Progenitor cell of endocrine pancreas (in vitro differentiated cells): ENCODE data around the gene TAF10. TPM values are rescaled to one million over a fixed set of nuclear protein-coding genes. Genes with fewer than 3 reads are reported as not detected.

Experiments
- DNase-seq: peaks from one replicate; pipeline ENCODE4 v3.0.0; 2021; ENCODE audit warnings: low spot score; ENCODE audit not compliant: unreplicated experiment
- H3K27ac Mint-ChIP-seq: 2 replicates; pipeline ENCODE4 v1.8.0; 2021; ENCODE audit warnings: mild to moderate bottlenecking, moderate library complexity, mixed read lengths
- H3K27me3 Mint-ChIP-seq: 2 replicates; pipeline ENCODE4 v1.8.0; 2021; ENCODE audit warnings: mixed read lengths
- H3K36me3 Mint-ChIP-seq: 2 replicates; pipeline ENCODE4 v1.8.0; 2022; ENCODE audit warnings: mixed read lengths; ENCODE audit not compliant: insufficient read depth
- H3K4me1 Mint-ChIP-seq: 2 replicates; pipeline ENCODE4 v1.8.0; 2021; ENCODE audit warnings: low read depth, mixed read lengths
- H3K4me3 Mint-ChIP-seq: 2 replicates; pipeline ENCODE4 v1.8.0; 2021; ENCODE audit warnings: low read depth, mild to moderate bottlenecking, moderate library complexity, mixed read lengths
- H3K9me3 Mint-ChIP-seq: 2 replicates; pipeline ENCODE4 v1.8.0; 2021; ENCODE audit warnings: low read depth, mixed read lengths
- total RNA-seq: library from RNA; stranded (reverse); gene quantifications from 2 replicates; pipeline ENCODE4 v1.2.1, GENCODE V29; 2021
- TF ChIP-seq, protein P1 (sequence below): fragments of 200-600 bp; sonication (generic); IDR thresholded peaks from one replicate; pipeline ENCODE4 v1.5.0; 2021; ENCODE audit warnings: antibody characterized with exemption, mild to moderate bottlenecking; ENCODE audit not compliant: unreplicated experiment

Gene TAF10
- total RNA-seq, 1 donor from 2014 or later, result 148 TPM

DNA sequence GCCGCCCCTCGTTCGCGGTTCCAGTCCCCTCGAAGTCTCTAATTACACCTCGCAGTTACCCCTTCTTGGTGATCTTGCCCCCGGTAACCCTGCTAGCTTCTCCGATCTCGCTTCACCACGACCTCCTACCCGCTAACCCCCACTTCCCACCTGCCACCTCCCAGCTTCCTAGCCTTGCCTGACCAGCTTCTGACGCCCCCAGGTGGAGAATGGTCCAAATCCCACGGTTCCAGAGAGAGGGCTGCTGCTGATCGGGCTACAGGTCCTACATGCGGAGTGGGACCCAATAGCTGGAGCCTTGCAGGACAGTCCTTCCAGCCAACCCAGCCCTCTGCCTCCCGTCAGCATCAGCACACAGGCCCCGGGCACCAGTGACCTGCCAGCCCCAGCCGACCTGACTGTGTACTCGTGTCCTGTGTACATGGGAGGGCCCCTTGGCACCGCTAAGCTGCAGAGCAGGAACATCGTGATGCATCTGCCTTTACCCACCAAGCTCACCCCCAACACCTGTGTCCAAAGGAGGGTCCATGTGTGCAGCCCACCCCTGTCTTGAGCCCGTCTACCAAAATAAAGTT, 40.5 kb downstream of the TAF10 start:
- Mint-ChIP-seq H3K27me3 (no peaks in the 10 kb centered on the region), H3K4me3 (no peak overlapping the region), H3K9me3 (no peaks in the 10 kb centered on the region), H3K36me3 (peaks cover 3% of the 10 kb centered on the region), H3K4me1 (no peaks in the 10 kb centered on the region), H3K27ac (no peak overlapping the region)
- TF ChIP-seq, protein P1, sequence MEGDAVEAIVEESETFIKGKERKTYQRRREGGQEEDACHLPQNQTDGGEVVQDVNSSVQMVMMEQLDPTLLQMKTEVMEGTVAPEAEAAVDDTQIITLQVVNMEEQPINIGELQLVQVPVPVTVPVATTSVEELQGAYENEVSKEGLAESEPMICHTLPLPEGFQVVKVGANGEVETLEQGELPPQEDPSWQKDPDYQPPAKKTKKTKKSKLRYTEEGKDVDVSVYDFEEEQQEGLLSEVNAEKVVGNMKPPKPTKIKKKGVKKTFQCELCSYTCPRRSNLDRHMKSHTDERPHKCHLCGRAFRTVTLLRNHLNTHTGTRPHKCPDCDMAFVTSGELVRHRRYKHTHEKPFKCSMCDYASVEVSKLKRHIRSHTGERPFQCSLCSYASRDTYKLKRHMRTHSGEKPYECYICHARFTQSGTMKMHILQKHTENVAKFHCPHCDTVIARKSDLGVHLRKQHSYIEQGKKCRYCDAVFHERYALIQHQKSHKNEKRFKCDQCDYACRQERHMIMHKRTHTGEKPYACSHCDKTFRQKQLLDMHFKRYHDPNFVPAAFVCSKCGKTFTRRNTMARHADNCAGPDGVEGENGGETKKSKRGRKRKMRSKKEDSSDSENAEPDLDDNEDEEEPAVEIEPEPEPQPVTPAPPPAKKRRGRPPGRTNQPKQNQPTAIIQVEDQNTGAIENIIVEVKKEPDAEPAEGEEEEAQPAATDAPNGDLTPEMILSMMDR, result no peak
- DNase-seq, result no peak

DNA sequence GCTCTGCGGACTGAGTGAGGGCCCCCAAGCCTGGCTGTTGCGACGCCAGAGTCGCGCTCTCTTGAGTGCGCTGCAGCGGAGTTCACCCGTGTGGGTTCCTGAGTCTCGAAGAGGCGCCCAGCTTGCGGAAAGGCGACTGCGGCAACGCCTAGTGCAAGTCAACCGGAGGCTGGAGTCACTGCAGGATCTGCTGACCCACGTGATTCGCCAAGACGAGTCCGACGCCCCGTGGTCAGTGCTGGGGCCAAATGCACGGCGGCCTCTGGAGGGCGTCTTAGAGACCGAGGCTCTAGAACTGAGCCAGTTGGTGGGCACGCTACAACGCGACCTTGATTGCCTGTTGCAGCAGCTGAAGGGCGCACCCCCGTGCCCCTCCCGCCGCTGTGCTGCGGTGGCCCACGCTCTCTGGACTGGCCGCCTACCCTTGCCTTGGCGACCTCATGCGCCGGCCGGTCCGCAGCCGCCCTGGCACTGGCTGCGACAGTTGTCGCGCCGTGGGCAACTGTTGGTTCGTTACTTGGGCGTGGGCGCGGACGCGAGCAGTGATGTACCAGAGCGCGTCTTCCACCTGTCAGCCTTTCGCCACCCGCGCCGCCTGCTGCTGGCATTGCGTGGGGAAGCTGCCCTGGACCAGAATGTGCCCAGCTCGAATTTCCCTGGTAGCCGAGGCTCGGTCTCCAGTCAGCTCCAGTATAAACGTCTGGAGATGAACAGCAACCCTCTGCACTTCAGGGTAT, 41.2 kb downstream of the TAF10 start:
- H3K27ac Mint-ChIP-seq, result no peak overlapping the region
- H3K36me3 Mint-ChIP-seq, result peaks cover 3% of the 10 kb centered on the region
- H3K9me3 Mint-ChIP-seq, result no peaks in the 10 kb centered on the region
- H3K27me3 Mint-ChIP-seq, result no peaks in the 10 kb centered on the region
- H3K4me1 Mint-ChIP-seq, result no peaks in the 10 kb centered on the region
- no peak overlapping the region for H3K4me3 Mint-ChIP-seq
- TF ChIP-seq, protein P1, result no peak
- DNase-seq, result no peak

DNA sequence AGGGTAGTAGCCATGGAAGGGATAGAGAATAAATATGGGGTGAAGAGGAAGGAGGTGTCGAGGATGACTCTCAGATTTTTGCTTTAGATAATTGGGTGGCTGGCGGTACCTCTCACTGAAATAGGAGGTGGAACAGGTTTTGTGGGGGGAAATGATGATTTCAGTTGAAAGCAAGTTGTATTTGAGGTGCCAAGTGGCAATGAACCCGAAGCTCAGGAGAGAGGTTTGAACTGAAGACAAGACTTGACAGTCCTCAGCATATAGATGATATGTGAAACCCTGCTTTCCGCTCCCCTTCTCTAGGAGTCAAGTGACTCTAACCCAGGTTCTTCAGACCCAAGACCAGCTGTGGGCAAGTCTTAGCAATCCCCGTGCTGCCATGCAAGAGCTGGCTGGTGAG, 42.3 kb downstream of the TAF10 start:
- Mint-ChIP-seq H3K27ac (no peak overlapping the region), H3K27me3 (no peaks in the 10 kb centered on the region), H3K9me3 (no peaks in the 10 kb centered on the region), H3K4me1 (no peaks in the 10 kb centered on the region), H3K4me3 (no peak overlapping the region), H3K36me3 (peaks cover 3% of the 10 kb centered on the region)
- TF ChIP-seq, protein P1, result no peak
- DNase-seq, result no peak

DNA sequence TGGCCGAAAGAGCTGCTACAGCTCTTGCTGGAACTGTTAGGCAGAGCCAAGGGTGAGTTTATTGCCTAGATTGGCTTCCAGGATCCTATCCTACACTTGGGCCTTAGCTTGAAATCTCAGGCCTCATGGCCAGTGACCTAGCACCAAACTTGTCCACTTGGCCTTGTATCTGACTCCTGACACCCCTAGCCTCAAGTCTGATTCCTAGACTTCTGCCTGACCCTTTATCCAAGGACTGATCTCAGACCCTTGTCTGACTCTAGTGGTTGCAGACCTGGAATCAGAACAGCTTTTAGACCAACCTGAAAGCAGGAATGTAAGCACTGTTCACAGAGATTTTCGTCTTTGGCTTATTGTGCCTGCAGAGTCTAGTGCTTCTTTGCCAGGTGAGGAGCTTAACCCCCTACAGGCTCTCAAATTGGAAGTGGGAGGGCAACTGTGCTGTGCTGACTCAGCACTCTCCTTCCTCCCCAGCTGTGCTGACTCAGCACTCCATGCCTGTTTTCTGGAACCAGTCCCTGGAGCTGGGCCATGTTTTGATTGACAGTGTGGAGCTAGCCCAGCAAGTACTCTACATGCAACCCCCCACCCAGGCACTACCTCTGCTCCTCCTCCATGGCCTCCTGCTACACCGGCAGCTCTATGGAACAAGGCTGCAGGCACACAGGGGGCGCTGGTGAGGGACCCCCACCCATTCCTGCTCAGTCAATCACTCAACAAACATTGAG, 43.7 kb downstream of the TAF10 start:
- TF ChIP-seq, protein P1, result no peak
- Mint-ChIP-seq H3K9me3 (no peaks in the 10 kb centered on the region), H3K27me3 (no peaks in the 10 kb centered on the region), H3K27ac (no peak overlapping the region), H3K36me3 (peaks cover 3% of the 10 kb centered on the region), H3K4me3 (no peak overlapping the region), H3K4me1 (no peaks in the 10 kb centered on the region)
- no peak for DNase-seq

DNA sequence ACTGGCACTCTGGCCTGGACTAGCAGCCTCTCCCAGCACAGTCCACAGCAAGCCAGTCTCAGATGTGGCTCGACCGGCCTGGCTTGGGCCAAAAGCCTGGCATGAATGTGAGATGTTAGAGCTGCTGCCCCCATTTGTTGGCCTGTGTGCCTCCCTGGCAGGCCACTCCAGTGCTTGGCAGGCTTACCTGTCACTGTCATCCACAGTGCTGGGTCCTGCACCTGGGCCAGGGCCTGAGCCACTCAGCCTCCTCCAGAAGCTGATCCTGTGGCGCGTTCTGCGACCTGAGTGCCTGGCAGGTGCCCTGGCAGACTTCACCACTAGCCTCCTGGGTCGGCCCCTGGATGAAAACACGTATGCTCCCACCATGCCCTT, 44.7 kb downstream of the TAF10 start:
- no peak overlapping the region for H3K4me3 Mint-ChIP-seq
- peaks cover 3% of the 10 kb centered on the region for H3K36me3 Mint-ChIP-seq
- H3K27me3 Mint-ChIP-seq, result no peaks in the 10 kb centered on the region
- no peak overlapping the region for H3K27ac Mint-ChIP-seq
- H3K4me1 Mint-ChIP-seq, result no peaks in the 10 kb centered on the region
- TF ChIP-seq, protein P1, result no peak
- no peaks in the 10 kb centered on the region for H3K9me3 Mint-ChIP-seq
- no peak for DNase-seq
